Measurements from ENCODE around the gene ARHGAP45.

Gene ARHGAP45

DNA sequence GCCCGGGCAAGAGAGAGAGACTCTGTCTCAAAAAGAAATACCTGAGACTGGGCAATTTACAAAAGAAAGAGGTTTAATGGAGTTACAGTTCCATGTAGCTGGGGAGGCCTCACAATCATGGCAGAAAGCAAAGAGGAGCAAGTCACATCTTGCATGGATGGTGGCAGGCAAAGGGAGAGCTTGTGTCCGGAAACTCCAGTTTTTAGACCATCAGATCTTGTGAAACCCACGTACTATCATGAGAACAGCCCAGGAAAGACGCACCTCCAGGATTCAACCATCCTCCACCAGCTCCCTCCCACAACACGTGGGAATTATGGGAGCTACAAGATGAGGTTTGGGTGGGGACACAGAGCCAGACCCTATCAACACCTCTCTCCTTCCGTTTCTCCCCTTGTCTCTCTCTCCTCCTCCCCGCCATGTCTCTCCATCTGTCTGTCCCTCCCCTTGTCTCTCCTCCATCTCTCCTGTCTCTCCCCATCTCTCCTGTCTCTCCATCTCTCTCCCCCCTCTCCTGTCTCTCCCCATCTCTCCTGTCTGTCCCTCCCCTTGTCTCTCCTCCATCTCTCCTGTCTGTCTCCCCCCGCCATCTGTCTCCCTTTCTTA, 18.2 kb downstream of the ARHGAP45 start:
- no peak for FAIRE-seq
- TF ChIP-seq POLR2A (IDR thresholded peaks at IDR 0.05; ENCODE audit: low read depth, low read length) (no peak; the same call in 1 of the 2 replicates), POLR2AphosphoS5 (IDR thresholded peaks at IDR 0.05; ENCODE audit: low read depth, low read length) (peak; percentile 63), TAF1 (IDR thresholded peaks at IDR 0.05; ENCODE audit: borderline replicate concordance, low read depth, low read length) (no peak)
- DNase-seq (ENCODE audit: insufficient read length), result no peak

DNA sequence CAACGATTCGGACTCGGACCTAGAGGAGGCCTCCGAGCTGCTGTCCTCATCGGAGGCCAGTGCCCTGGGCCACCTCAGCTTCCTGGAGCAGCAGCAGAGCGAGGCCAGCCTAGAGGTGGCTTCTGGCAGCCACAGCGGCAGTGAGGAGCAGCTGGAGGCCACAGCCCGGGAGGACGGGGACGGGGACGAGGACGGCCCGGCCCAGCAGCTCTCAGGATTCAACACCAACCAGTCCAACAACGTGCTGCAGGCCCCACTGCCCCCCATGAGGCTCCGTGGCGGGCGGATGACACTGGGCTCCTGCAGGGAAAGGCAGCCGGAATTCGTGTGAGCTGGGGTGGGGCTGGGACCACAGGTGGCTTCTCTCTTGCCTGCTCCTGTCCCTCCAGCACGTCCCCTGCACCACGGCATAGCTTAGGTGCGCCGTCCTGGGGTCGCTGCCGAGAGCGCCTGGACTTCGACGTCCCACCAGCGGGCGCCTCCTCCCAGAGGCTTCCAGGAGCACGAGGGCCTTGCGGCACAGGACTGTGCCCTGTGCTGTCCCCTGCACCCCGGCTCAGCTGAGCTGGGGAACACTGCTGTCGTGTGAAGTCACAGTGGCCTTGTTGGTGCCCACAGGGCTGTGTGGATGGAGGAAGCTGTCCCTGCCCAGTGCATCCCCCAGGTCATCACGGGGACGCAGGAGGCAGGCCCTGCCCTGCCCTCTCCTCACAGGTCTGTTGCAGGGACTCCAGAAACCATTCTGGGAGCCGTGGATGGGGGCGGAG, 18.9 kb downstream of the ARHGAP45 start:
- TF ChIP-seq TAF1 (IDR thresholded peaks at IDR 0.05; ENCODE audit: borderline replicate concordance, low read depth, low read length) (no peak), POLR2AphosphoS5 (IDR thresholded peaks at IDR 0.05; ENCODE audit: low read depth, low read length) (no peak; the same call in 1 of the 2 replicates), POLR2A (IDR thresholded peaks at IDR 0.05; ENCODE audit: low read depth, low read length) (peak; percentile 70; the same call in 1 of the 2 replicates)
- no peak for DNase-seq (ENCODE audit: insufficient read length)
- no peak for FAIRE-seq

DNA sequence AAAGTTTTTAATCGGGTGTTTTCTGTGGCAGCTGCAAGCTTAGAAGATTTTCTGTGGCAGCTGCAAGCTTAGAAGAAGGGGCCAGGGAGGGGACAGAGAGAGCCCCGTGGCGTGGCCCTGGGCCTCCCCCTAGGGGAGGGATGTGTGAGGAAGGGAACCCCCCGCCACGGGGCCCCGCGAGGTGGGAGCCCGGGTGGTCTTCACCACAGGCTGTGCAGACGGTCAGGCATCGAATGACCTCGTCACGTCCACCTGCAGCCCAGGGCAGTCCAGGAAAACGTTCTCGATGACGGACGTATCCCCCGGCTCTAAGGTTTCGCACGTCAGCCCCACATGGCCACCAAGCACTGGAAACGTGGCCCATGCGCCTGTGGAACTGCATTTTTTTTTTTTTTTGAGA, 19.6 kb downstream of the ARHGAP45 start:
- FAIRE-seq, result no peak
- no peak for TF ChIP-seq POLR2AphosphoS5 (IDR thresholded peaks at IDR 0.05; ENCODE audit: low read depth, low read length)

DNA sequence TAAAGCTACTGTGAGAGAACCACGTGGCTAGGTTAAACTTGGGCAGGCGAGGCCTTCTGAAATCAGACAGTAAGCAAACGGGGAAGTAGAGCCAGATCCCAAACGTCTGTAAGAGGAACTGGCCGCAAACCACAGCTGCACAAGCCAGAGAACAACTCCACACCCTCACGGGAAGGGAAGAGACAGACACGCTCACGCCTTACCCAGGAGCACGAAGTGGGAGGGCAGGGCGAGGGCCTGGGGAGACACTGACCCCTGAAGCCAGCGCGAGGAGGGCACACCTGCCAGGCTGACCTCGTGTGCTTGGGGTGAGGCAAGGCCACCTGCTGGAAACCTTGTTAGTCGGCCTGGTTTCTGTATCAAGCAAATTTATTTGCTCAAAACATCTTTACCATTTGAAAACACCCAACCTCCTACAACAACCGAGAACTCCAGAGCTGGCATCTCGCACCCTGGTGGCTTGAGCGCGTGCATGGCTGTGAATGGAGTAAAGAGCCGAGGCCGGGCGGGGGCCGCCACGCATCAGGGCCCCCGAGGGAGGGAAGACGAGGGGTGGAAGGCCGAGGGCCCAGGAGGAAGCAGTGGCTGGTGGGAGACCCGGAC, 20.9 kb downstream of the ARHGAP45 start:
- TF ChIP-seq POLR2A (IDR thresholded peaks at IDR 0.05; ENCODE audit: low read depth, low read length) (peak; percentile 72), TAF1 (IDR thresholded peaks at IDR 0.05; ENCODE audit: borderline replicate concordance, low read depth, low read length) (no peak), POLR2AphosphoS5 (IDR thresholded peaks at IDR 0.05; ENCODE audit: low read depth, low read length) (peak; percentile 81)
- FAIRE-seq (peak; percentile 86), DNase-seq (ENCODE audit: insufficient read length) (no peak)

More for the DNA sequence above, 19.6 kb downstream of the ARHGAP45 start:
- DNase-seq (ENCODE audit: insufficient read length), result no peak

DNA sequence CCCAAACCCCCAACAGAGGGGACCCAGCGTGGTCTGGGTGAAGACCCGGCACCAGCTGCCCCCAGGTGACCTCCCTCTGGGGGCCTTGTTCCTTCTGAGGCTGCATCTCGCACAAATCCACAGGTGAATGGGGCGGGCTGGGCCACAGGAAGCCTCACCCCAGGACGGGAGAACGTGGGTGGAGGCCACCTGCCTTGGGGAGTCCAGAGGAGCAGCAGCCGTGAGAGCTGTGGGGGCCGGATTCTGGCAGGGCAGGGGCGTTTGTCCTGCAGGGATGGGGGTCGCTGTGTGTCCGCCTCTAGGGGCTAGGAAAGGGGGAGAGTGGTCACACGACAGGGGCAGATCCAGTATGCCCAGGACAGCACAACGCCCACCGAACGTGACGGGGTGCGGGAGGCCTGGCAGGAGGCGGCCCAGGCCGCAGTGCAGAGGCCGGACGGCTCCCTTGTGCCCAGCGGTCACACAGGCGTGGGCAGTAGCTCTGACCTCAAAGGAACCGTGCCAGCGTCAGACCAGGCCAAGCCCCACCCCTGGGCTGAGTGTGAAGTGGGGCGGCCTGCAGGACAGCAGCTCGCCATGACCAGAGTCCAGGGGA, 21.5 kb downstream of the ARHGAP45 start:
- FAIRE-seq (no peak), DNase-seq (ENCODE audit: insufficient read length) (no peak)
- no peak for TF ChIP-seq TAF1 (IDR thresholded peaks at IDR 0.05; ENCODE audit: borderline replicate concordance, low read depth, low read length)
- peak; percentile 52 for TF ChIP-seq POLR2AphosphoS5 (IDR thresholded peaks at IDR 0.05; ENCODE audit: low read depth, low read length)

DNA sequence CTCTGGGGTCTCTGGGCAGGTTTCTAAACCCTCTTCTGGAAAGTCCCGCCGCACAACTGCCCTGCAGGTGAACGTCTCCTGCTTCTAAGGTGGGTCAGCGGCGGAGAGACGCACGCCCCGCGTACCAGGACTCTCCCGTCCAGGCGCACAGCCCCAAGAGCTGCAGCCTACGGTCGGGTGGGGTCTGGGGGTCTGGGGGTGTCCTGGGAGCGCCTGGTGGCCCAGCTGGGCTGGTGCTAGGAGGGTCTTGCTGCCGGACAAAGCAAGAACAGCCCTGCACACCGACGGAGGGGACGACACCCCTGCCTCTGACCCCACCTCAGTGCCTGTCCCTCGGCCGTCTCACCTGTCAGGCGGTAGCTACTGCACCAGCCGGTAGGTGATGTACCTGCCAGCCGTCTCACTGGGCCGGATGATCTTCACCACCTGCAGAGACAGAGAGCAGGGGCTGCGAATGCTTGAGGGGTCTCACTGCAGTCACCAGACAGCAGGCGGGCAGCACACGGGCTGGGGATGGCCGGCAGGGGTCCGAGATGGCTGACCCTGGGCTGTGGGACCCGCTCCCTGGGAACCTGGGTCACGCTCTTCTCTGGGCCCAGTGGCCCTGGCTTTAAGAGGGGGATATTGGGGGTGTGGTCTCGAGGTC, 22.3 kb downstream of the ARHGAP45 start:
- TF ChIP-seq TAF1 (IDR thresholded peaks at IDR 0.05; ENCODE audit: borderline replicate concordance, low read depth, low read length), result no peak
- FAIRE-seq (no peak), DNase-seq (ENCODE audit: insufficient read length) (no peak)

DNA sequence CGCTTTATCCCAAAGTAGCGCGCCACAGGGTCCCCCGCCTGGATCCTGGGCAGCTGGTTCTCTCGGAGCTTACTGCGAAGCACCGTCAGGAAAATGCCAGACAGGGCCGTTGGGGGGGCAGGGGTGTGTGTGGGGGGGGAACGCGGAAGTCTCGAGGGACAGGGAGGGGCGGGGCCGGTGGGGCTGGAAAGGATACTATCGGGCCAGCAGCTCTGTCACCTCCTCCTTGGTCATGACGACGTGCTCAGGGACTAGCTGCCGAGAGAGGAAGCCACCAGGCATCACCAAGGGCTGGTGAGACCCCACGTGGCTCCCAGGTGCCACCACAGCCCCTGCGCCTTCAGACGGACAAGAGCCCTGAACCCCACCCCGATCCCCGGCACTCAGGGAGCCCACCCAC, 22.9 kb downstream of the ARHGAP45 start:
- DNase-seq (ENCODE audit: insufficient read length) (no peak), FAIRE-seq (no peak)
- TF ChIP-seq TAF1 (IDR thresholded peaks at IDR 0.05; ENCODE audit: borderline replicate concordance, low read depth, low read length) (no peak), POLR2AphosphoS5 (IDR thresholded peaks at IDR 0.05; ENCODE audit: low read depth, low read length) (0 out of 2 replicates have a peak, but pooled peaks have one; percentile 22)

DNA sequence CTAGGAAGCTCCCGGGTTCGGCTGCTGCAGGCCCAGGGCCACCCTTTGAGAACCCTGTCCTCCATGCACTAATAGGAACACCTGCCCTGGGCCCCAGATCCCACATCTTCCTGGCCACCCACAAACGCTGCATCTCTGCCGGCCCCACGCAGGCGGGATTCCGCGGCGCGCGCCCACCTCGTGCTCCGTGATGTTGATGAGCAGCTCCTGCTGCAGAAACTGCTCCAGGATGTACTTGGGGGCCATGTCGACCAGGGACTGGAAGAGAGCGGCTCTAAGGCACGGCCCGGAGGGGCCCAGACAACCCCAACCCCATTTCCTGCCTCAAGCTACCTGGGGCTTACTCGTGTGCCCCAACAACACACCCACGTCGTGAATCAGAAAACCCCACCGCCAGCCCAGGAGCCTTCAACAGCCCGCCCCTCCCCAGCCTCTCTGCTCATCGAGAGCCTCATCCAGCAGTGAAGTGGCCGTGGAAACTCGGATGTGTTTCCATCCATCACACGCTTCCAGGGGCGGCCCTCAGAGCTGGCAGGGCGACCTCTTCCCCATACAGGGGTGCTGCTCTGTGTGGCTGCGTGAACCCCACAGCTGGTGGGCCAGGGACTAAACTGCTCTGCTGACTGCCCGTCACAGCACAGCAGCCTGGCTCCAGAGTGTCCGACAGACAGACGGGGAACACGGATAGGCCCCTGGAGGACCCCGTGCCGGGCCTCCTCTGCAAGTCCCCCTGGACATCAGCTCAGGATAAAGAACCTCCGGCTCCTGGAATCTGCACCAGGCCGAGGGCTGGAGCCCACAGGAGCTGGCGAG, 24.0 kb downstream of the ARHGAP45 start:
- TF ChIP-seq TAF1 (IDR thresholded peaks at IDR 0.05; ENCODE audit: borderline replicate concordance, low read depth, low read length), result no peak
- TF ChIP-seq POLR2AphosphoS5 (IDR thresholded peaks at IDR 0.05; ENCODE audit: low read depth, low read length), result no peak
- no peak for TF ChIP-seq POLR2A (IDR thresholded peaks at IDR 0.05; ENCODE audit: low read depth, low read length)
- no peak for FAIRE-seq
- no peak for DNase-seq (ENCODE audit: insufficient read length)

DNA sequence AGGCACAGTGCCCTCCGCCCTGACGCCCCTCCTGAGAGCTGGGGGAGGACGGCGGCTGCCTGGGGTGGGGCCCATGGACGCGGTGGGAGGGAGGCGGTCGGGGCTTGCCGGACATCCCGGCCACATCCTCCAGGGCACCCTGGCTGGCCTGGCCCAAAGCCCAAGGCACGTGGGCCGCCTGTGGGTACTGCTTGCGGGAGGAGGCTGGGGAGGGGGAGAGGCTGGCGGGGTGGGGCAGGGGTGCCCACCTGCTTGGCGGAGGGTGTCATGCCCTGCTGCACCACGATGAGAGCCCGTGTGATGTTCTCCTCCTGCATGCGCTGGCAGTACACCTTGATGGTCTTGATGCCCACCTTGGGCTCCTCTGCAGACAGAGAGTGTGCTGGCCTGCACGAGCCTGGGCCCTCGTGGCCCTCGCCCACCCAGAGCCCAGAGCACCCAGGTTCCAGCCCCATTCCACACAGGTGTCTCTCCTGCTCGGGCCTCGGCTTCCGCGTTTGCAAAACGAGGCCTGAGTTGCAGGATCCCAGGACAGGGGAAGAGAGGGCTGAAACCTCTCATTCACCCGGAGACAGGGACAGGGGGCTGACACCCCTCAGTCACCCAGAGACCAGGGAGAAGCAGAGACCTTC, 24.7 kb downstream of the ARHGAP45 start:
- DNase-seq (ENCODE audit: insufficient read length) (no peak), FAIRE-seq (no peak)
- no peak for TF ChIP-seq TAF1 (IDR thresholded peaks at IDR 0.05; ENCODE audit: borderline replicate concordance, low read depth, low read length)
- no peak for TF ChIP-seq POLR2A (IDR thresholded peaks at IDR 0.05; ENCODE audit: low read depth, low read length)
- TF ChIP-seq POLR2AphosphoS5 (IDR thresholded peaks at IDR 0.05; ENCODE audit: low read depth, low read length), result no peak

DNA sequence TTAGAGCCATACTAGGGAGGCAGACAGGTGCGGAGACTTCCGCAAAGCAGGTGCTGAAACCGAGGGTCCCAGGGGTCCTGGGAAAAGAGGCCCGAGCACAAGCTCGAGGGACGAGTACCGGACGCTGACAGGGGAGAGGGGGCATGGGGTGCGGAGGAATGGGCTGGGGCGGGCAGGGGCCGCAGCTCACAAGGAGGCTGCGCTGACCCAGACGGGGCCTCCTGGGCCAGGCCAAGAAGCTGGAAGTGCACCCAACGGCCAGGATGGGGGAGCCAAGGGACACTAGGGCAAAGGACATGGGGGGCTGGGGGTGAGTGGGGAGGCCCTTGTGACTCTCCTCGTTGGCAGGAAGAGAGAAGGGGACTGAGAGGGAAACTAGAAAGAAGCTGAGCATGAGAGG, 26.4 kb downstream of the ARHGAP45 start:
- TF ChIP-seq POLR2AphosphoS5 (IDR thresholded peaks at IDR 0.05; ENCODE audit: low read depth, low read length) (no peak), POLR2A (IDR thresholded peaks at IDR 0.05; ENCODE audit: low read depth, low read length) (no peak), TAF1 (IDR thresholded peaks at IDR 0.05; ENCODE audit: borderline replicate concordance, low read depth, low read length) (no peak)
- DNase-seq (ENCODE audit: insufficient read length) (no peak), FAIRE-seq (no peak)
